DND-41 (cell line): Measurements from ENCODE around the gene BST1.

Experiments used
- ATAC-seq: fragments of 200-7000 bp; cut with Tn5 transposase; 3 replicates; pipeline ENCODE4 v1.9.1; 2021; ENCODE audit warnings: low read depth; ENCODE audit not compliant: insufficient read depth
- DNase-seq: peaks from one replicate; pipeline ENCODE4 v3.0.0-alpha.2; 2020
- H2AFZ ChIP-seq: 2 replicates; pipeline ENCODE4 v1.6.0; 2012; ENCODE audit warnings: low read depth, low read length
- H3K27ac ChIP-seq: 2 replicates; pipeline ENCODE4 v1.5.1; 2012; ENCODE audit warnings: low read length, inconsistent platforms
- H3K27me3 ChIP-seq: fragments of 200-600 bp; sonication (generic); 2 replicates; pipeline ENCODE4 v1.6.0; 2012; ENCODE audit warnings: low read length, mild to moderate bottlenecking, inconsistent platforms; ENCODE audit not compliant: insufficient read depth, poor library complexity
- H3K36me3 ChIP-seq: 2 replicates; pipeline ENCODE4 v1.5.1; 2012; ENCODE audit warnings: low read length, inconsistent platforms; ENCODE audit not compliant: insufficient read depth
- H3K4me1 ChIP-seq: 2 replicates; pipeline ENCODE4 v1.5.1; 2012; ENCODE audit warnings: mild to moderate bottlenecking, low read length; ENCODE audit not compliant: insufficient read depth
- H3K4me2 ChIP-seq: 2 replicates; pipeline ENCODE4 v1.6.0; 2012; ENCODE audit warnings: mild to moderate bottlenecking, moderate library complexity, low read length, inconsistent platforms; ENCODE audit not compliant: insufficient read depth
- H3K4me3 ChIP-seq, 2 experiments: fragments of 200-600 bp in 1 of 2; shearing (Covaris generic) in 1 of 2; 2 replicates each; pipeline ENCODE4 v1.5.1; 2012 to 2016; ENCODE audit warnings: inconsistent platforms in 2 of 2, low read length in 2 of 2, mild to moderate bottlenecking in 2 of 2, low read depth in 1 of 2, moderate library complexity in 1 of 2
- H3K79me2 ChIP-seq: 2 replicates; pipeline ENCODE4 v1.6.0; 2012; ENCODE audit warnings: low read length, inconsistent platforms; ENCODE audit not compliant: insufficient read depth
- H3K9ac ChIP-seq: 2 replicates; pipeline ENCODE4 v1.6.0; 2012; ENCODE audit warnings: low read depth, mild to moderate bottlenecking, inconsistent platforms, low read length, moderate library complexity
- H3K9me3 ChIP-seq: 2 replicates; pipeline ENCODE4 v1.5.1; 2012; ENCODE audit warnings: low read length, moderate library complexity, mild to moderate bottlenecking, inconsistent platforms; ENCODE audit not compliant: insufficient read depth, severe bottlenecking
- H4K20me1 ChIP-seq: 2 replicates; pipeline ENCODE4 v1.6.0; 2012; ENCODE audit warnings: low read length; ENCODE audit not compliant: insufficient read depth
- EZH2 ChIP-seq: IDR thresholded peaks from 3 replicates; pipeline ENCODE4 v1.6.1; 2012; ENCODE audit warnings: borderline replicate concordance, low read depth, mild to moderate bottlenecking, moderate library complexity, low read length, inconsistent platforms; ENCODE audit not compliant: severe bottlenecking
- TF ChIP-seq, protein P1 (sequence below): IDR thresholded peaks from 2 replicates; pipeline ENCODE4 v1.5.1; 2012; ENCODE audit warnings: borderline replicate concordance, low read length, moderate library complexity, mild to moderate bottlenecking; ENCODE audit not compliant: poor library complexity, severe bottlenecking; ENCODE audit errors: extremely low read depth

BST1 gene

DNA sequence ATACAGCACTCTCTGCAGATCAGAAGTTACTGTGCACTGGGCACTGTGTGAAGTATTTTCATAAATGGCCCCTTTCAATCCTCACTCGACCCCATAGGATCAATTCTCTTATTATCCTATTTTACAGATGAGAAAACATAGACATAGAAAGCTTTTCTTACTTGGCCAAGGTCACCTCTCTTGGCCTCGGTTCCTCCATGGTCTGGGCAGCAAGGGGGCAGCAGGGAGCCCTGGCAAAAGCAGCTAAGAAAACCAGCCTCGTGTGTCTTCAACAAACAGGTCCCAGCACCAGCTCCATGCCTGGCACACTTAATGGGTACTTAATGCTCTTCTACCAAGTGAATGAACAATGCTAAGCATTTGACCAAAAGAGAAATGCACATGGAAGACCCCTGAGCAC, 34.4 kb downstream of the BST1 start:
- Histone ChIP-seq H3K9ac (no peak overlapping the region), H3K4me3 (no peak overlapping the region), H3K79me2 (peaks cover 39% of the 10 kb centered on the region), H3K4me1 (peaks cover 88% of the 10 kb centered on the region), H3K4me2 (no peak overlapping the region), H3K27me3 (no peaks in the 10 kb centered on the region), H2AFZ (no peak overlapping the region), H4K20me1 (no peaks in the 10 kb centered on the region), H3K36me3 (0 out of 2 replicates have a peak, but pooled peaks cover 3% of the 10 kb centered on the region), H3K9me3 (peaks cover 9% of the 10 kb centered on the region), H3K27ac (peak overlapping the region; percentile 19)
- ATAC-seq (no peak), DNase-seq (no peak)
- TF ChIP-seq EZH2: no peak
- TF ChIP-seq, protein P1, sequence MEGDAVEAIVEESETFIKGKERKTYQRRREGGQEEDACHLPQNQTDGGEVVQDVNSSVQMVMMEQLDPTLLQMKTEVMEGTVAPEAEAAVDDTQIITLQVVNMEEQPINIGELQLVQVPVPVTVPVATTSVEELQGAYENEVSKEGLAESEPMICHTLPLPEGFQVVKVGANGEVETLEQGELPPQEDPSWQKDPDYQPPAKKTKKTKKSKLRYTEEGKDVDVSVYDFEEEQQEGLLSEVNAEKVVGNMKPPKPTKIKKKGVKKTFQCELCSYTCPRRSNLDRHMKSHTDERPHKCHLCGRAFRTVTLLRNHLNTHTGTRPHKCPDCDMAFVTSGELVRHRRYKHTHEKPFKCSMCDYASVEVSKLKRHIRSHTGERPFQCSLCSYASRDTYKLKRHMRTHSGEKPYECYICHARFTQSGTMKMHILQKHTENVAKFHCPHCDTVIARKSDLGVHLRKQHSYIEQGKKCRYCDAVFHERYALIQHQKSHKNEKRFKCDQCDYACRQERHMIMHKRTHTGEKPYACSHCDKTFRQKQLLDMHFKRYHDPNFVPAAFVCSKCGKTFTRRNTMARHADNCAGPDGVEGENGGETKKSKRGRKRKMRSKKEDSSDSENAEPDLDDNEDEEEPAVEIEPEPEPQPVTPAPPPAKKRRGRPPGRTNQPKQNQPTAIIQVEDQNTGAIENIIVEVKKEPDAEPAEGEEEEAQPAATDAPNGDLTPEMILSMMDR: peak; percentile 34

DNA sequence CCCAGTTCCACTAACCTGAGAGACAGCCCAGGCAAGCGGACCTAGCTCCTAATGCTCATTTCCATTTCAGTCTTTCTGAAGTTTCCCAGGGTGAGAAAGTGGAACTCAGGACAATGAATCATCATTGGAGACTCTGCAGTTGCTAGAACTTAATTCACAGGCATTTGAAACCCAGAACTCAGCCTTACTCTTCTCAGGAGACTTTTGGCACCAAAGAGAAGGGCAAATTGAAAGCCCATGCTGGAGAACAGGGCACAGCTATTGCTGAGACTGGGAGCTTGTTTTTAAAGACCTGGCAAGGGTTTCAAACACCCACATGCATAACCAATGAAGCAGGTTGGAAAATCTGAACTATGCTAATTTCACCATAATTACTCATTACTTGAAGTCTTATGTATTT, 36.0 kb downstream of the BST1 start:
- 0 out of 2 replicates have a peak overlapping the region, but pooled peaks have one; percentile 0 for H2AFZ ChIP-seq

DNA sequence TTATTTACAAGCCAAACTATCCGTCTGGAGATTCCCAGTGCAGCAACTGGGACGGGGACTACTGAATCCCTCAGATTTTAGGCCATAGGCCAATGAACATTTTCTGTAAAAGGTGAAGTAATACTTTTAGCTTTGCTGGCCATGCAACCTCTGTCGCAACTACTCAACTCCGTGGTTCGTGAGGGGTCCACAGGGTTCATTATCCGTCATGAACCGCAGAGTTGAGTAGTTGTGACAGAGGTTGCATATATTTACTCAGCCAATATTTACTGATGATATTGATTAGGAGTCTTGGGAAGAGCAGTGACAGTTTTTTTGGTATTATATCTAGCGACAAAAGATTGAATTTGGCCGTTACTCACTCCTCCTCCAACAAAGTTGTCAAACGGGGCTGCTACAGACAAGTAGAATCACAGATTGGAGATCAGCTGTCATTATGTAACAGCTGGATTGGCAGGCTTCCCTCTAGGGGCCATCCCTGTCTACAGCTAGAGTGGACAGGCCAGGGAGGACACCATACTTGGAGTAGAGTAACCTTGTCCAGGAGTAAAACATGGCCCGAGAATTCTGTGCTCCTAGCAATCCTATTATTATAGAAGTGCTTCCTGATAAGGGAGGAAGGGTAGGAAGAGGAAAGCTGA, 38.0 kb downstream of the BST1 start:
- no peak for TF ChIP-seq EZH2
- TF ChIP-seq, protein P1: no peak
- Histone ChIP-seq H3K9me3 (peaks cover 9% of the 10 kb centered on the region), H3K9ac (no peak overlapping the region), H3K4me3 (0 out of 4 replicates have a peak overlapping the region, but pooled peaks of 1 of the 2 experiments have one; percentile 12), H3K79me2 (peaks cover 36% of the 10 kb centered on the region), H3K4me1 (peaks cover 92% of the 10 kb centered on the region), H3K4me2 (no peak overlapping the region), H4K20me1 (no peaks in the 10 kb centered on the region), H3K36me3 (no peaks in the 10 kb centered on the region), H3K27me3 (no peaks in the 10 kb centered on the region), H2AFZ (no peak overlapping the region), H3K27ac (peak overlapping the region; percentile 86)
- DNase-seq (no peak), ATAC-seq (no peak)

More for the DNA sequence above, 36.0 kb downstream of the BST1 start:
- ATAC-seq: no peak
- H3K36me3 ChIP-seq: no peaks in the 10 kb centered on the region
- peak overlapping the region; percentile 58 for H3K27ac ChIP-seq
- no peak for TF ChIP-seq EZH2
- TF ChIP-seq, protein P1: no peak
- no peak overlapping the region for H3K9ac ChIP-seq
- peaks cover 39% of the 10 kb centered on the region for H3K79me2 ChIP-seq
- H3K4me3 ChIP-seq: no peak overlapping the region
- no peaks in the 10 kb centered on the region for H3K27me3 ChIP-seq
- peaks cover 9% of the 10 kb centered on the region for H3K9me3 ChIP-seq
- peaks cover 91% of the 10 kb centered on the region for H3K4me1 ChIP-seq
- no peaks in the 10 kb centered on the region for H4K20me1 ChIP-seq
- no peak for DNase-seq
- no peak overlapping the region for H3K4me2 ChIP-seq
